DOHH2 (cell line): ENCODE results near the gene FAM217B.

Source experiments
- H3F3A ChIP-seq: fragments of 200-600 bp; sonication (generic), shearing (Covaris generic); 2 replicates; pipeline ENCODE4 v1.6.0; 2016; ENCODE audit warnings: antibody characterized with exemption, mild to moderate bottlenecking; ENCODE audit not compliant: control insufficient read depth, insufficient read depth
- H3K27ac ChIP-seq: fragments of 200-600 bp; sonication (generic); 2 replicates; pipeline ENCODE4 v1.5.1; 2014; ENCODE audit warnings: low read depth, mild to moderate bottlenecking, low read length, moderate library complexity
- H3K27me3 ChIP-seq: fragments of 200-600 bp; sonication (generic); 2 replicates; pipeline ENCODE4 v1.6.1; 2014; ENCODE audit warnings: mild to moderate bottlenecking, low read length, mixed read lengths; ENCODE audit not compliant: control insufficient read depth
- H3K36me3 ChIP-seq: fragments of 200-600 bp; sonication (generic); 2 replicates; pipeline ENCODE4 v1.6.1; 2014; ENCODE audit warnings: mild to moderate bottlenecking, low read length, moderate library complexity, mixed read lengths; ENCODE audit not compliant: control insufficient read depth
- H3K4me1 ChIP-seq: fragments of 200-600 bp; sonication (generic); 2 replicates; pipeline ENCODE4 v1.6.1; 2014; ENCODE audit warnings: mild to moderate bottlenecking, low read length, mixed read lengths; ENCODE audit not compliant: control insufficient read depth
- H3K4me2 ChIP-seq: fragments of 200-600 bp; sonication (generic); 2 replicates; pipeline ENCODE4 v1.6.0; 2014; ENCODE audit warnings: mild to moderate bottlenecking, low read length, moderate library complexity
- H3K4me3 ChIP-seq: fragments of 200-600 bp; sonication (generic); 2 replicates; pipeline ENCODE4 v1.5.1; 2014; ENCODE audit warnings: mild to moderate bottlenecking, low read length, mixed read lengths
- H3K79me2 ChIP-seq: fragments of 200-600 bp; sonication (generic); 2 replicates; pipeline ENCODE4 v1.6.1; 2014; ENCODE audit warnings: mild to moderate bottlenecking, low read length, mixed read lengths; ENCODE audit not compliant: control insufficient read depth
- H3K9me2 ChIP-seq: fragments of 200-600 bp; sonication (generic); replicated peaks from 2 replicates; pipeline ENCODE4 v1.6.1; 2014; ENCODE audit warnings: mild to moderate bottlenecking, low read length, mixed read lengths; ENCODE audit not compliant: control insufficient read depth
- H3K9me3 ChIP-seq: fragments of 200-600 bp; sonication (generic); 2 replicates; pipeline ENCODE4 v1.6.1; 2014; ENCODE audit warnings: antibody characterized with exemption, low read length, mixed read lengths; ENCODE audit not compliant: control insufficient read depth, insufficient read depth
- H4K20me1 ChIP-seq: fragments of 200-600 bp; sonication (generic); 2 replicates; pipeline ENCODE4 v1.6.0; 2014; ENCODE audit warnings: low read depth, mild to moderate bottlenecking, antibody characterized with exemption, low read length, moderate library complexity; ENCODE audit not compliant: control insufficient read depth, insufficient read depth
- CTCF ChIP-seq: fragments of 200-600 bp; sonication (generic); IDR thresholded peaks from one replicate; pipeline ENCODE4 v1.5.1; 2014; ENCODE audit warnings: antibody characterized with exemption, mild to moderate bottlenecking, low read depth, low read length; ENCODE audit not compliant: poor library complexity, severe bottlenecking
- EZH2phosphoT487 ChIP-seq: fragments of 200-600 bp; sonication (generic); IDR thresholded peaks from 2 replicates; pipeline ENCODE4 v1.6.1; 2017; ENCODE audit warnings: borderline replicate concordance, mild to moderate bottlenecking, antibody characterized with exemption, low read length, moderate library complexity, mixed read lengths

The FAM217B gene

GRCh38 chr20:59948212-59948611, 8.0 kb downstream of the FAM217B start:
- Histone ChIP-seq H3K4me2 (peak overlapping the region; percentile 53), H4K20me1 (no peaks in the 10 kb centered on the region), H3K9me3 (no peaks in the 10 kb centered on the region), H3K27me3 (no peaks in the 10 kb centered on the region), H3K4me1 (peaks cover 19% of the 10 kb centered on the region), H3F3A (peaks cover 9% of the 10 kb centered on the region; the same call in 1 of the 2 replicates), H3K4me3 (no peak overlapping the region; the same call in 1 of the 2 replicates), H3K36me3 (peaks cover 20% of the 10 kb centered on the region), H3K9me2 (no peaks in the 10 kb centered on the region), H3K27ac (no peak overlapping the region), H3K79me2 (no peaks in the 10 kb centered on the region)
- TF ChIP-seq EZH2phosphoT487 (no peak), CTCF (no peak)

GRCh38 chr20:59948828-59949720, 8.9 kb downstream of the FAM217B start:
- Histone ChIP-seq H3K9me2 (no peaks in the 10 kb centered on the region), H3K27me3 (no peaks in the 10 kb centered on the region), H3K27ac (no peak overlapping the region), H3K36me3 (peaks cover 12% of the 10 kb centered on the region), H3K4me3 (peak overlapping the region; percentile 19), H3K79me2 (no peaks in the 10 kb centered on the region), H3K4me2 (peak overlapping the region; percentile 53), H3K4me1 (peaks cover 19% of the 10 kb centered on the region), H3F3A (peaks cover 9% of the 10 kb centered on the region; the same call in 1 of the 2 replicates), H3K9me3 (no peaks in the 10 kb centered on the region), H4K20me1 (no peaks in the 10 kb centered on the region)
- TF ChIP-seq EZH2phosphoT487 (no peak), CTCF (peak; percentile 72)

- H3K27ac ChIP-seq = no peak overlapping the region
- no peak overlapping the region for H3K4me3 ChIP-seq
- no peaks in the 10 kb centered on the region for H4K20me1 ChIP-seq
- H3K36me3 ChIP-seq = peaks cover 4% of the 10 kb centered on the region; the same call in 1 of the 2 replicates
- no peaks in the 10 kb centered on the region for H3K9me3 ChIP-seq
- H3K79me2 ChIP-seq = no peaks in the 10 kb centered on the region
- H3F3A ChIP-seq = peaks cover 9% of the 10 kb centered on the region; the same call in 1 of the 2 replicates
- no peaks in the 10 kb centered on the region for H3K27me3 ChIP-seq
- TF ChIP-seq EZH2phosphoT487 = no peak
- no peak for TF ChIP-seq CTCF
- peaks cover 19% of the 10 kb centered on the region for H3K4me1 ChIP-seq
- no peaks in the 10 kb centered on the region for H3K9me2 ChIP-seq
- no peak overlapping the region for H3K4me2 ChIP-seq
These were observed 9.7 kb downstream of the FAM217B start for GRCh38 chr20:59949911-59950310.
